Gastrocnemius medialis (tissue), 4 donors: ENCODE data around the gene F2RL1. TPM values are rescaled to one million over a fixed set of nuclear protein-coding genes. Genes with fewer than 3 reads are reported as not detected.

Experiments used
- ATAC-seq, 2 donors: fragments of 150-250 bp; one replicate each; pipeline ENCODE4 v1.9.1; 2016
- DNase-seq, 2 donors: peaks; one replicate each; pipeline ENCODE4 v3.0.0-alpha.2; 2019
- H3K27ac ChIP-seq, 4 donors: fragments of 200-600 bp; sonication (generic); 1 replicate in 1 of 4; 2 replicates in 3 of 4; pipeline ENCODE4 v1.5.1; 2016 to 2018; ENCODE audit warnings: mild to moderate bottlenecking in 2 of 4, moderate library complexity in 1 of 4
- H3K27me3 ChIP-seq, 3 donors: fragments of 200-600 bp; sonication (generic) in 2 of 3; 1 replicate in 1 of 3; 2 replicates in 2 of 3; pipeline versions ENCODE4 v1.5.1 to v1.6.0; 2016 to 2019; ENCODE audit warnings: mild to moderate bottlenecking in 1 of 3, moderate library complexity in 1 of 3
- H3K36me3 ChIP-seq, 2 donors: fragments of 200-600 bp; sonication (generic) in 1 of 2; one replicate each; pipeline ENCODE4 v1.5.1; 2017 to 2018
- H3K4me1 ChIP-seq, 2 donors: fragments of 200-600 bp; sonication (generic) in 1 of 2; one replicate each; pipeline ENCODE4 v1.5.1; 2016 to 2017; ENCODE audit warnings: mild to moderate bottlenecking in 2 of 2
- H3K4me3 ChIP-seq, 4 donors: fragments of 200-600 bp; sonication (generic) in 3 of 4; 1 replicate in 1 of 4; 2 replicates in 3 of 4; pipeline ENCODE4 v1.5.1; 2016 to 2019; ENCODE audit warnings: mild to moderate bottlenecking in 2 of 4
- H3K9me3 ChIP-seq, 3 donors: fragments of 200-600 bp; sonication (generic) in 2 of 3; 1 replicate in 1 of 3; 2 replicates in 2 of 3; pipeline ENCODE4 v1.5.1; 2016 to 2019
- POLR2A ChIP-seq, 2 donors: fragments of 450-650 bp; IDR thresholded peaks; one replicate each; pipeline ENCODE4 v1.6.1; 2017; ENCODE audit warnings: antibody characterized with exemption in 2 of 2, mild to moderate bottlenecking in 2 of 2, moderate library complexity in 2 of 2
- in situ Hi-C, 4 donors: fragments of 200-750 bp; cut with MboI; loops; one replicate each; pipeline versions ENCODE4 v1.15.0 to v1.8.0; 2017; ENCODE audit warnings: low sequenced_read_pairs in 4 of 4
- intact Hi-C: fragments of 100-400 bp; cut with DNase I; formaldehyde crosslinking; loops from one replicate; pipeline ENCODE4 v1.15.1; 2023; ENCODE audit warnings: low total_unique reads
- total RNA-seq, 4 donors: library from RNA; depleted of rRNA; stranded (reverse); fragments of >200 nt; gene quantifications; one replicate each; pipeline versions ENCODE4 v1.1.0 to v1.2.3, GENCODE V29; 2016
- TF ChIP-seq, protein P1 (sequence below), 5 experiments: fragments of 450-650 bp in 3 of 5; fragments of 200-600 bp in 2 of 5; sonication (generic) in 2 of 5; IDR thresholded peaks in 4 of 5; conservative IDR thresholded peaks in 1 of 5; 1 replicate in 4 of 5; 2 replicates in 1 of 5; pipeline ENCODE4 v1.5.1; 2016 to 2019; ENCODE audit warnings: antibody characterized with exemption in 5 of 5, mild to moderate bottlenecking in 3 of 5, moderate library complexity in 3 of 5

Gene F2RL1
- total RNA-seq, 4 donors from 2014 or later: 0.20 to 0.46 TPM; not detected in 2

DNA sequence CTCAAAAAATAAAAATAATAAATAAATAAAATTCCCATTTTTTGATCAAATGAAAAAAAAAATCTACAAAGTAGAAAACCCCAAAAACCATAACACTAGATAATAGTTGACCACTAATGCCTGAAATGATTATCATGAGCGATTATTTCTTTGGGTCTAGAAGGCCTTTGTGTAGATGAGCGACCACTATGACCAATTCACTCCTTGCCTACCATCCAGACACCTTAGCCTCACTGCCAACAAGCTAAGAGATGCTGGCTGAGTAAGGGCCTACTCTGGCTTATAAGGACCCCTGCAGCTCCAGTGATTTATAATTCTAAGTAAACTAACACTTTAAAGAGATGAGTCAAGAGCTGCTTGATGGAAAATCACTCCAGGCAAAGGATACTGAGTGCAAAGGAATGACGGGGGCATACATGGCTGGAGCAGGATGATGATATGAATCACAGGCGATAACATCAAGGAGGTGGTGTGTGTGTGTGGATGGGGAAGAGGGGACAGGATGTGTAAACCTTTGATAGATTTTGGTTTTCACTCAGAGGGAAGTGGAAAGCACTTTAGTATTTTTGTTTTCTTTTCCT is 4.8 kb upstream of the F2RL1 start:
- no peaks in the 10 kb centered on the region for H3K36me3 ChIP-seq
- no peak overlapping the region for H3K27ac ChIP-seq
- in situ Hi-C loops: no loop called here
- peaks cover 7 to 16% (median 10%) of the 10 kb centered on the region in 3 donors for H3K27me3 ChIP-seq
- intact Hi-C loops: no loop called here
- no peak for DNase-seq
- H3K9me3 ChIP-seq: no peaks in the 10 kb centered on the region
- H3K4me1 ChIP-seq: no peaks in the 10 kb centered on the region
- TF ChIP-seq, protein P1, sequence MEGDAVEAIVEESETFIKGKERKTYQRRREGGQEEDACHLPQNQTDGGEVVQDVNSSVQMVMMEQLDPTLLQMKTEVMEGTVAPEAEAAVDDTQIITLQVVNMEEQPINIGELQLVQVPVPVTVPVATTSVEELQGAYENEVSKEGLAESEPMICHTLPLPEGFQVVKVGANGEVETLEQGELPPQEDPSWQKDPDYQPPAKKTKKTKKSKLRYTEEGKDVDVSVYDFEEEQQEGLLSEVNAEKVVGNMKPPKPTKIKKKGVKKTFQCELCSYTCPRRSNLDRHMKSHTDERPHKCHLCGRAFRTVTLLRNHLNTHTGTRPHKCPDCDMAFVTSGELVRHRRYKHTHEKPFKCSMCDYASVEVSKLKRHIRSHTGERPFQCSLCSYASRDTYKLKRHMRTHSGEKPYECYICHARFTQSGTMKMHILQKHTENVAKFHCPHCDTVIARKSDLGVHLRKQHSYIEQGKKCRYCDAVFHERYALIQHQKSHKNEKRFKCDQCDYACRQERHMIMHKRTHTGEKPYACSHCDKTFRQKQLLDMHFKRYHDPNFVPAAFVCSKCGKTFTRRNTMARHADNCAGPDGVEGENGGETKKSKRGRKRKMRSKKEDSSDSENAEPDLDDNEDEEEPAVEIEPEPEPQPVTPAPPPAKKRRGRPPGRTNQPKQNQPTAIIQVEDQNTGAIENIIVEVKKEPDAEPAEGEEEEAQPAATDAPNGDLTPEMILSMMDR (IDR thresholded peaks at IDR 0.05 in 4 of 5, conservative IDR thresholded peaks at IDR 0.05 in 1 of 5): no peak
- TF ChIP-seq POLR2A (IDR thresholded peaks at IDR 0.05): no peak
- ATAC-seq: no peak
- no peak overlapping the region for H3K4me3 ChIP-seq

GRCh38 chr5:76816110-76816831 is 2.6 kb upstream of the F2RL1 start:
- TF ChIP-seq POLR2A (IDR thresholded peaks at IDR 0.05): no peak
- TF ChIP-seq, protein P1 (IDR thresholded peaks at IDR 0.05 in 4 of 5, conservative IDR thresholded peaks at IDR 0.05 in 1 of 5): no peak
- ATAC-seq: no peak
- in situ Hi-C loops (no loop called here), intact Hi-C loops (no loop called here)
- no peak for DNase-seq
- Histone ChIP-seq H3K4me3 (no peak overlapping the region), H3K27me3 (peaks cover 18 to 22% (median 20%) of the 10 kb centered on the region in 3 donors), H3K9me3 (no peaks in the 10 kb centered on the region), H3K27ac (no peak overlapping the region), H3K36me3 (no peaks in the 10 kb centered on the region), H3K4me1 (no peaks in the 10 kb centered on the region)

GRCh38 chr5:76819851-76820525 is 1.2 kb downstream of the F2RL1 start:
- in situ Hi-C loops: no loop called here
- peaks cover 18 to 22% (median 20%) of the 10 kb centered on the region in 3 donors for H3K27me3 ChIP-seq

DNA sequence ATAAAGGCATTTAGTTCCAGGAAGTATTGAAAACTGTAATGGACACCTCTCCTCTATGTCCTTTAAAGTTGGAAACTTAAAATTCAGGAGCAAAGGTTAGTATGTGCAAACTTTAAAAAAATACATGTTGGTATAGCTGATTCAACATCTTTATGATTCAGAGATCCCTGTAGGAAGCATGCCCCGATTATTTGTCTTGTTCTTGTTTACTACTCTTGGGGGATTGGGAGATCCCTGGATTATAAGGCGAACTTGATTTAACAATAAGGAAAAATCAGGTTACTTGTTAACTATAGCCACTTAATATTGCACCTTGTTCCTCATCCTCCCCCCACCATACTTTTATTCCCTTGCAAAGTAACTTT is 1.7 kb downstream of the F2RL1 start:
- H3K36me3 ChIP-seq: no peaks in the 10 kb centered on the region
- H3K4me3 ChIP-seq: no peak overlapping the region
- intact Hi-C loops (no loop called here), in situ Hi-C loops (no loop called here)
- no peak for ATAC-seq
- no peak for DNase-seq
- H3K27ac ChIP-seq: no peak overlapping the region
- no peak for TF ChIP-seq POLR2A (IDR thresholded peaks at IDR 0.05)
- TF ChIP-seq, protein P1 (IDR thresholded peaks at IDR 0.05 in 4 of 5, conservative IDR thresholded peaks at IDR 0.05 in 1 of 5): no peak
- H3K4me1 ChIP-seq: no peaks in the 10 kb centered on the region
- H3K27me3 ChIP-seq: peaks cover 18 to 22% (median 20%) of the 10 kb centered on the region in 3 donors
- H3K9me3 ChIP-seq: no peaks in the 10 kb centered on the region

More at GRCh38 chr5:76819851-76820525, 1.2 kb downstream of the F2RL1 start:
- H3K4me1 ChIP-seq: no peaks in the 10 kb centered on the region
- intact Hi-C loops: no loop called here
- peak overlapping the region in 3 of 4 donors; percentile 8 to 49 (median 29) for H3K4me3 ChIP-seq
- DNase-seq: no peak
- H3K36me3 ChIP-seq: no peaks in the 10 kb centered on the region
- H3K27ac ChIP-seq: no peak overlapping the region
- no peak for ATAC-seq
- TF ChIP-seq, protein P1 (IDR thresholded peaks at IDR 0.05 in 4 of 5, conservative IDR thresholded peaks at IDR 0.05 in 1 of 5): no peak
- TF ChIP-seq POLR2A (IDR thresholded peaks at IDR 0.05): no peak
- no peaks in the 10 kb centered on the region for H3K9me3 ChIP-seq
